AG09319 (cell line): ENCODE measurements around the gene ATP8B2.
A peak's percentile ranks its signal among the peaks of the same experiment; 100 is the strongest.

Experiments
- DNase-seq: peaks from one replicate; pipeline ENCODE4 v3.0.0-alpha.2; 2010; ENCODE audit warnings: low read depth; ENCODE audit errors: extremely low read depth
- TF ChIP-seq, protein P1 (sequence below): IDR thresholded peaks from 2 replicates; pipeline ENCODE4 v1.5.1; 2011; ENCODE audit warnings: low read depth, mild to moderate bottlenecking, inconsistent platforms, low read length, moderate library complexity

ATP8B2 gene

DNA sequence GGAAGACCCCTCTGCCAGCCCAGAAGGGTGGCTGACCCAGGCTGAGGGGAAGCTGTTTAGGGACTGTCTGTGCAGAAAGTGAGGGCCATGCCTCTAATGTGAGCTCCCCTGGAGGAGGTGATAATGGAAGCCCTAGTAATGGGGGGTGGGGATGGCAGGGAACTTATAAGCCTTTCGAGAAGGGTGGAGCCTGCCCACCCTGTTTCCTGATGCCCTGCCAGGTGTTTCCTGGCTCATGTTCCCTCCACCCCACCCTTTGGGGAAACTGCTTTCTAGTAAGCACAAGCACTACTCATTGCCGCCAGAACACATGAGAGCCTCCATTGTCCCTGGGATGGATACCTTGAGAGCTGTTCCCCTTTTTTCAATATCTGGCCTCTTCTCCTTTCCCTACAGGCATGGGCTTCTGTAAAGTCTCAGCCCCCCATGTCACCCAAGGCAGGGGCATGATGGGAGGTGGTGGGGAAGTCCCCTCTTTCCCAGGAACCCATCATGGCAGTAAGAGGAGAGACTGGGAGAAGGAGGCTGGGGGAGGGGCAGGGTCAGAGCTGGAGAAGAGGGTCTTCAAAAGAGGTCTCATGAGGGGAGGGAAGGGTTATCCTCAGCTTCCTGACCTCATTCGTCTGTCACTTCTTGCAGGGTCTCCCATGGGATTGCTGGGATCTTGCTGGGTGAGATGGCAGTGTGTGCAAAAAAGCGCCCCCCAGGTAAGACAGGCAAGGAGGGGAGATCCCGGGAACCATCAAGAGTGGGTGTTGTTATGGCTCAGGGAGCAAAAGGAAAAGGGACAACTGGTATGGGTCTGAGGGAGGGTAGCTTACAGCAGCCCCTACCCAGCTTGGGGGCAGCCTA lies 2.4 kb downstream of the ATP8B2 start:
- no peak for DNase-seq
- TF ChIP-seq, protein P1, sequence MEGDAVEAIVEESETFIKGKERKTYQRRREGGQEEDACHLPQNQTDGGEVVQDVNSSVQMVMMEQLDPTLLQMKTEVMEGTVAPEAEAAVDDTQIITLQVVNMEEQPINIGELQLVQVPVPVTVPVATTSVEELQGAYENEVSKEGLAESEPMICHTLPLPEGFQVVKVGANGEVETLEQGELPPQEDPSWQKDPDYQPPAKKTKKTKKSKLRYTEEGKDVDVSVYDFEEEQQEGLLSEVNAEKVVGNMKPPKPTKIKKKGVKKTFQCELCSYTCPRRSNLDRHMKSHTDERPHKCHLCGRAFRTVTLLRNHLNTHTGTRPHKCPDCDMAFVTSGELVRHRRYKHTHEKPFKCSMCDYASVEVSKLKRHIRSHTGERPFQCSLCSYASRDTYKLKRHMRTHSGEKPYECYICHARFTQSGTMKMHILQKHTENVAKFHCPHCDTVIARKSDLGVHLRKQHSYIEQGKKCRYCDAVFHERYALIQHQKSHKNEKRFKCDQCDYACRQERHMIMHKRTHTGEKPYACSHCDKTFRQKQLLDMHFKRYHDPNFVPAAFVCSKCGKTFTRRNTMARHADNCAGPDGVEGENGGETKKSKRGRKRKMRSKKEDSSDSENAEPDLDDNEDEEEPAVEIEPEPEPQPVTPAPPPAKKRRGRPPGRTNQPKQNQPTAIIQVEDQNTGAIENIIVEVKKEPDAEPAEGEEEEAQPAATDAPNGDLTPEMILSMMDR: no peak

DNA sequence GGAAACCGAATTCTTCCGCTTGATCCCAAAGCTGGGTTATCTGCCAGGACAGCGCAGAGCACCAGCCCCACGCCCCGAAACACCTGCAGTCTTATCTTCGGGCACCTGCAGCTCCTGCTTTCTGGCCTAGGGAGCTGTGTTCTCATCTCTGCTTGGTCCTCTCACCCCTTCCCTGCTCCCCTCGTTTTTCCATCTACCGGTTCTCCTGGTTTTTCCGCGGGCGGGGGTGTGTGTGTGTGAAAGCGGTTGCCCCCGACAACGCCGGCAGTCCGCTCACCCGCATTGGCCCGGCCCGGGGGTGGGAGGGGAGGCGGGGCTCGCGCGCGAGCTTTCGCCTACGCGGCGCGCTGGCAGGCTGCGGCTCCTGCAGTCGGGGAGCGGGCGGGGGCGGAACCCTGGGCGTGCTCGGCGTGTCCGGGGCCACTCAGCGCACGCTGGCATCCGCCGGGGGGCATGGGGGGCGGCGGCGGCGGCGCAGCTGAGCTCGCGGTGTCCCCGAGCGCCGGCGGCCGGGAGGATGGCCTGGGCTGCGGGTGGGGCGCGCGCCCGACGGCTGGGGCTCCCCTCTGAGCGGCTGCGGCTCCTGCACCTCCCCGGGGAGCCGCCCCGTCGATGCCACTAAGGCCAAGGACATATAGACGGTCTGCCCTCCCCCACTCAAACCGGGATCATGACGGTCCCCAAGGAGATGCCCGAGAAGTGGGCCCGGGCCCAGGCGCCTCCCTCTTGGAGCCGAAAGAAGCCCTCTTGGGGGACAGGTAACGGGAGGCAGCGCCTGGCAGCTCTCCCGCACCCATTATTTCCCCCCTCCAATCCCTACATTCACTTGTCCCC lies 3.2 kb downstream of the ATP8B2 start:
- DNase-seq: no peak
- TF ChIP-seq, protein P1: no peak

DNA sequence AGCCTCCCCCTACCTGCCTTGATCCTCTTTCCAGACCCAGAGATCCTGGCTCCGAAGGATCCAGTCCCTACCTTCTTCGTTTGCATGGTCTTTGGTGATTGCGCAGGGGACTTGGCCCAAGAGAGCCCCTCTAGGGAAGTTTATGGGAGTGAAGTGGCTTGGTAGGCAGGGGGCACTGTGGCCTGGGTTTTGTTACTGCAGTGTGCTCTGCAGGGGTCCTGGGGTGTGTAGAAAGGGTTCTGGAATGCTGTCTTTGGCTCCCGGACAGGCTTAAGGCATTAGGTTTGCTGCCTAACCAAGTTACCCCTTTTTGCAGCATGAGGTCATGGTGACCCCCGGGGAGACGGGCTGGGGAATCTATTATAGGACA lies 3.8 kb downstream of the ATP8B2 start:
- TF ChIP-seq, protein P1: peak; percentile 22
- no peak for DNase-seq

DNA sequence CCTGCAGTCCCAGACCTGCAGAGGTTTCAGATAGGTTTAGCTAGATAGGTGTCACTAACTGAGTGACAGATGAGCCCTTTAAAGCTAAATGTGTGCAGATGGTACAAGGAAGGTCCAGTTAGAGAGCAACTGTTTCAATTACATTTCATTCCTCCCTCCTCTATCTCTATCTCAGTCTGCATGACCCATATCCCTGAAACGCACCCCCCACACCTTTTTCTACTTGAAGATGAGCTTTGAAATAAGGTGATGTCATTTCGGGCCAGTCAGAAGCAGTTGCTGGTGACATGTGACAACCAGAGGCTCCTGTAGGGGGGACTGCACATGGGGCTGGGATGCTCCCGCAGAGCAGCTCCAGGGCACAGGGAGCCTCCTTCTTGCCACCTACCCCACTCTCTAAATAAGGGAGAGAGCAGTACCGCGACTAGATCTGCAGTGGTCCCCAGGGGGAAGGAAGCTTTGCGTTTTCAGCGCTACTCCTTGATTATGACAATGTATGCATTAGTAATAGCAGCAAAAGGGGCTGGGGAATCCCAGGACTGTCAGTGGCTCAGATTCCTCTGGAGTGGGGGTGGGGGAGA lies 4.3 kb downstream of the ATP8B2 start:
- DNase-seq: no peak
- TF ChIP-seq, protein P1: no peak

DNA sequence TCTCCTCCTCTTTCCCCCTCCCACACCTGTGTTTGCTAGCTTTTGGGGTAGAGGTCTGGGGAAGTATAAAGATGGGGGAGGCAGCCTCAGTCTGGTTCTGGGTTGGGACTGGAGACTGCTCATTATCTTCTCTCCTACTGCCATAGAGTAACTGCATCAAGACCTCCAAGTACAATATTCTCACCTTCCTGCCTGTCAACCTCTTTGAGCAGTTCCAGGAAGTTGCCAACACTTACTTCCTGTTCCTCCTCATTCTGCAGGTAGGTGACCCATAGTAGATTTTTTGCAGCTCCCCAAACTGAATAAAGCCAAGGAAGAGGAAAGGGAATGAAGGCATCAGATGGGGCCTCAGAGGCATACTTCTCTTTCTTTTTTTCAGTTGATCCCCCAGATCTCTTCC lies 5.3 kb downstream of the ATP8B2 start:
- no peak for DNase-seq
- TF ChIP-seq, protein P1: no peak

DNA sequence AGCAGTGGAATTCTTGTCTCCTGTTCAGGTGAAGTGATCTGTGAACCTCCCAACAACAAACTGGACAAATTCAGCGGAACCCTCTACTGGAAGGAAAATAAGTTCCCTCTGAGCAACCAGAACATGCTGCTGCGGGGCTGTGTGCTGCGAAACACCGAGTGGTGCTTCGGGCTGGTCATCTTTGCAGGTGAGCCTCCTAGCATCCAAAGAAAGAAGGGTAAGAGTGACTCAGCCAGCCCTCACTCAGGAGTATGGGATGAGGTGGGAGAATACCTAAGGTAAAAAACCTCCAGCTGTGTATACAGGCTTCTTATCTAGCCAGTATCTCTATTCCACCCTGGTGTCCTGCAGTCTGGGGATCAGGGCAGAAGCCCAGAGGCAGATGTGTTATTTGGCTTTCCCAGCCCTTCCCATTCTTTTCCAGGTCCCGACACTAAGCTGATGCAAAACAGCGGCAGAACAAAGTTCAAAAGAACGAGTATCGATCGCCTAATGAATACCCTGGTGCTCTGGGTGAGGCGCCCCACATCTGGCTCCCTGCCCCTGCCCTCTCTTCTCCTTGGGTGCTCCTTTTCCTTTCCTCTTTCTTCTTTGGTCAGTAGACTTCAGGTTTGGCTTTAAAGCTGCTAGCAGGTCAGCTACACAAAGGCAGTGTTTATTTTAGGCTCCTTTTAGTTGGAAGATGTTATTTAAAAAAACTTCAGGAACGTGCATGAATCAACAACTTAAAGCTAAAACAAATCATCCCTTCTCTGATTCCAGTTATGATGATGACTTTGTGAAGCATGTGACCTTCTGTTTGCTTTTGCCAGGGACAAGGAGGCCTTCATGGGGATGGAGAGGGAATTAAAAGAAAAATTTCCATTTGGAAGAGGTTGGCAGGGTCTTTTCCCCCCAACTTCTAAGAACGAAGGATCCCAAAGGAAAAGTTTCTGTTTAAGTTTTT lies 9.0 kb downstream of the ATP8B2 start:
- DNase-seq: no peak
- TF ChIP-seq, protein P1: no peak
